ENCODE measurements around the gene HIVEP3. TPM values are rescaled to one million over a fixed set of nuclear protein-coding genes. Genes with fewer than 3 reads are reported as not detected.

The HIVEP3 gene
- total RNA-seq, 1 donor: 1.8 TPM

DNA sequence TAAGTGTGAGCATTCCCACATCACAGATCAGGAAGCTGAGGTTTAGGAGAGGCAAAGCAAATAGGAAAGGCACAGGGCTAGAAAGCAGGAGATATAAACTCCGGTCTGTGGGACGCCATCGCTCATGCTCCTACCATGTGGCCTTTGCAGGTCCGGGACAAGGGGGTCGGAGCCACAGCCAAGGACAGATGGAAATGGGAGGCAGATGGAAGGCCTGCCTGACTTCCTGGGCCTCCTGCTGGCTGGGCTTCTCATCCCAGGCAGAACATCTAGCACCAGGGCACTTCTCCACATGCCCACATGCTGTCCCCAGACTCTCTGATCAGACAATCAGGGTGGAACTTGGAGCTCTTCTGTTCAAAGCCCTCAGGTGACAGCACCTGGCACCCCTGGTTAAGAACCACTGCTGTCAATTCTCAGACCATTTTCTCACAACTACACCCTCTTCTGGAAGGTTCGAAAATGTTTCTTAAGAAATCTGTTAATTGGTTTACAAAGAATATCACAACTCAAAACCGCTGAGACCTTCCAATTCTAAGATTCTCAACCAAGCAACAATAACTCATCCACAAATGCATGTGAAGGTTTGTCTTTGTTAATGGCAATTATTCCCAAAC is 260.9 kb downstream of the HIVEP3 start:
- TF ChIP-seq, protein P1, sequence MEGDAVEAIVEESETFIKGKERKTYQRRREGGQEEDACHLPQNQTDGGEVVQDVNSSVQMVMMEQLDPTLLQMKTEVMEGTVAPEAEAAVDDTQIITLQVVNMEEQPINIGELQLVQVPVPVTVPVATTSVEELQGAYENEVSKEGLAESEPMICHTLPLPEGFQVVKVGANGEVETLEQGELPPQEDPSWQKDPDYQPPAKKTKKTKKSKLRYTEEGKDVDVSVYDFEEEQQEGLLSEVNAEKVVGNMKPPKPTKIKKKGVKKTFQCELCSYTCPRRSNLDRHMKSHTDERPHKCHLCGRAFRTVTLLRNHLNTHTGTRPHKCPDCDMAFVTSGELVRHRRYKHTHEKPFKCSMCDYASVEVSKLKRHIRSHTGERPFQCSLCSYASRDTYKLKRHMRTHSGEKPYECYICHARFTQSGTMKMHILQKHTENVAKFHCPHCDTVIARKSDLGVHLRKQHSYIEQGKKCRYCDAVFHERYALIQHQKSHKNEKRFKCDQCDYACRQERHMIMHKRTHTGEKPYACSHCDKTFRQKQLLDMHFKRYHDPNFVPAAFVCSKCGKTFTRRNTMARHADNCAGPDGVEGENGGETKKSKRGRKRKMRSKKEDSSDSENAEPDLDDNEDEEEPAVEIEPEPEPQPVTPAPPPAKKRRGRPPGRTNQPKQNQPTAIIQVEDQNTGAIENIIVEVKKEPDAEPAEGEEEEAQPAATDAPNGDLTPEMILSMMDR (IDR thresholded peaks at IDR 0.05; ENCODE audit: extremely low read depth, low read depth, low read length): peak; percentile 7
- Histone ChIP-seq H3K4me1 (ENCODE audit: insufficient read depth, low read length) (peaks cover 14% of the 10 kb centered on the region), H4K20me1 (ENCODE audit: insufficient read depth, low read length) (peaks cover 2% of the 10 kb centered on the region)

DNA sequence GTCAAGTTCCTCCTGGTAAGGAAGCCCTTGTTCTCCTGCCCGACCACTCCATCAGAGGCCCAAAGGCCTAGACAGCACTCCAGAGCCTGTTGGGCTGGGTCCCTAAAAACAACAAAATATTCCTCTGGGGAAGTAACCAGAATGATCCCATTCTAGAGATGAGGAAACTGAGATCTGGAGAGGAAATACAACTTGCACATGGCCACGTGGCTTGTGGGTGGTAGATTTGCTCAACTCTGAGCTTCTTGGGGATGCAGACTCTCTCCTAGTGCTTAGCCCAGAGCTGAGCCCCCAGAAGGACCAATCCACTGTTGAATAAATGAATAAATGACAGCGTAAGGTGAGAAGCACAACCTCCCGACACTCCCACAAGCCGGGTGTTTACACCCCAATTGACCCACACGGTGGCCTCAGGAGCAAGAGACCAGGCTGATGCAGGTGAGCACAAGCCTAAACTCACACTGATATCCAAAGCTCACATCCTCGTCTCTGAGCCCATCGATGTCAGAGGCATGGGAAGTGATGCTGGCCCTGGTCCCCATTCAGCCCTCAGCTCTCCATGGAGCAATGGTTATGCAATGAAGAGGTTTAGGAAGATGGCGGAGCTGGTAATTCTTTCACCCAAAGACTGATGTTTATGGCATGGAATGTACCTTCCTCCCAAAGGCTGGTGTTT is 261.8 kb downstream of the HIVEP3 start:
- H3K4me2 ChIP-seq (ENCODE audit: insufficient read depth, low read length): no peak overlapping the region
- no peak overlapping the region for H3K4me3 ChIP-seq (ENCODE audit: insufficient read depth, low read length)
- peaks cover 2% of the 10 kb centered on the region for H4K20me1 ChIP-seq (ENCODE audit: insufficient read depth, low read length)
- H3K27ac ChIP-seq (ENCODE audit: low read depth, low read length): no peak overlapping the region
- H3K27me3 ChIP-seq (ENCODE audit: insufficient read depth, low read length): no peaks in the 10 kb centered on the region
- peaks cover 85% of the 10 kb centered on the region for H3K79me2 ChIP-seq (ENCODE audit: insufficient read depth, low read length)
- no peak overlapping the region for H2AFZ ChIP-seq (ENCODE audit: low read length)
- no peak for DNase-seq (ENCODE audit: insufficient read length, low spot score, missing footprints)
- H3K4me1 ChIP-seq (ENCODE audit: insufficient read depth, low read length): peaks cover 14% of the 10 kb centered on the region
- TF ChIP-seq, protein P1 (IDR thresholded peaks at IDR 0.05; ENCODE audit: extremely low read depth, low read depth, low read length): no peak
- no peaks in the 10 kb centered on the region for H3K36me3 ChIP-seq (ENCODE audit: insufficient read depth, low read length)
- no peaks in the 10 kb centered on the region for H3K9me3 ChIP-seq (ENCODE audit: low read depth, low read length)

More for the DNA sequence above, 260.9 kb downstream of the HIVEP3 start:
- Histone ChIP-seq H2AFZ (ENCODE audit: low read length) (no peak overlapping the region), H3K4me2 (ENCODE audit: insufficient read depth, low read length) (no peak overlapping the region), H3K9me3 (ENCODE audit: low read depth, low read length) (no peaks in the 10 kb centered on the region), H3K27me3 (ENCODE audit: insufficient read depth, low read length) (no peaks in the 10 kb centered on the region), H3K27ac (ENCODE audit: low read depth, low read length) (no peak overlapping the region), H3K36me3 (ENCODE audit: insufficient read depth, low read length) (no peaks in the 10 kb centered on the region), H3K4me3 (ENCODE audit: insufficient read depth, low read length) (no peak overlapping the region), H3K79me2 (ENCODE audit: insufficient read depth, low read length) (peaks cover 76% of the 10 kb centered on the region)
- DNase-seq (ENCODE audit: insufficient read length, low spot score, missing footprints): no peak

DNA sequence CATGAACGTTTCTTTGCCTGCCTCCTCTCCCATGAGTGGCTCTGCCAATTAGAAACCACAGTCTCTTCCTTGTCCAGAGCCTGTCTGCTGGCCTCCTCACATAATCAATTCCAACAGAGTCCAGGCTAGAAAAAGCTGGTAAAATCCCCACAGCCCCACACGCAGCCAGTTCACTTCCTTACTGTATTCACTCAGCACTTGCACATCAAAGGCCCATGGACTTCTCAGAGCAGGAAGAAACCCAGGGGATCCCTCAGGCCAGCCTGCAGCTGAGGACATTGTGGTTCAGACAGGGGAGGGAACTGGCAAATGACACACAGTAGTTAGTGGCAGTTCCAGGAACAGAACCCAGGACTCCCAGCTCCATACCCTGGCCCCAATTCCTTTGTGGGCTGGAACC is 262.7 kb downstream of the HIVEP3 start:
- Histone ChIP-seq H3K79me2 (ENCODE audit: insufficient read depth, low read length) (peaks cover 86% of the 10 kb centered on the region), H3K36me3 (ENCODE audit: insufficient read depth, low read length) (no peaks in the 10 kb centered on the region), H2AFZ (ENCODE audit: low read length) (no peak overlapping the region), H3K4me3 (ENCODE audit: insufficient read depth, low read length) (no peak overlapping the region), H3K27ac (ENCODE audit: low read depth, low read length) (no peak overlapping the region), H3K4me2 (ENCODE audit: insufficient read depth, low read length) (no peak overlapping the region), H3K4me1 (ENCODE audit: insufficient read depth, low read length) (peaks cover 9% of the 10 kb centered on the region), H4K20me1 (ENCODE audit: insufficient read depth, low read length) (no peaks in the 10 kb centered on the region), H3K27me3 (ENCODE audit: insufficient read depth, low read length) (no peaks in the 10 kb centered on the region), H3K9me3 (ENCODE audit: low read depth, low read length) (no peaks in the 10 kb centered on the region)
- no peak for DNase-seq (ENCODE audit: insufficient read length, low spot score, missing footprints)
- TF ChIP-seq, protein P1 (IDR thresholded peaks at IDR 0.05; ENCODE audit: extremely low read depth, low read depth, low read length): no peak

DNA sequence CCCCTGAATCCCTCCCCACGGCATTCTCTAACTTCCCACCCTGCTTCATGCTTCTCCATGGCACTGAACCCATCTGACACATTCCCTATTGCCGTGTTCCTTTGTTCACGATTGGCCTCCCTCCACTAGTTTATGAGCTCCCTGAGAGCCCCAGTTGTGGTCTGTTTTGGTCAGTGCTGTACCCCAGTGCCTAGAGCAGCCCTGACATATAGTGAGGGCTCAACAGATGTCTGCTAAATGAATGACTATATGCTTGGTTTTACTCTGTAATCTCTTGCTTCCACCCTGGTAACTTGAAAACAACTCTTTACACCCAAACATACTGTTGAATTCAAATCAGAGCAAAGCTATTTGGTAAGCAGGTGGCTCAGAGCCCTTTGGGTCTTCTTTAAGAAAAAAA is 263.1 kb downstream of the HIVEP3 start:
- TF ChIP-seq, protein P1 (IDR thresholded peaks at IDR 0.05; ENCODE audit: extremely low read depth, low read depth, low read length): no peak
- Histone ChIP-seq H2AFZ (ENCODE audit: low read length) (no peak overlapping the region), H3K27me3 (ENCODE audit: insufficient read depth, low read length) (no peaks in the 10 kb centered on the region), H3K79me2 (ENCODE audit: insufficient read depth, low read length) (peaks cover 84% of the 10 kb centered on the region), H3K27ac (ENCODE audit: low read depth, low read length) (no peak overlapping the region), H3K4me1 (ENCODE audit: insufficient read depth, low read length) (peaks cover 9% of the 10 kb centered on the region), H3K4me2 (ENCODE audit: insufficient read depth, low read length) (no peak overlapping the region), H3K36me3 (ENCODE audit: insufficient read depth, low read length) (no peaks in the 10 kb centered on the region), H4K20me1 (ENCODE audit: insufficient read depth, low read length) (no peaks in the 10 kb centered on the region), H3K4me3 (ENCODE audit: insufficient read depth, low read length) (no peak overlapping the region), H3K9me3 (ENCODE audit: low read depth, low read length) (no peaks in the 10 kb centered on the region)
- DNase-seq (ENCODE audit: insufficient read length, low spot score, missing footprints): no peak

All from osteoblast (primary cell).